HepG2 (cell line): Measurements from ENCODE around the gene TMEM198. TPM values are rescaled to one million over a fixed set of nuclear protein-coding genes. Genes with fewer than 3 reads are reported as not detected.
A peak's percentile ranks its signal among the peaks of the same experiment; 100 is the strongest.

Experiments used
- ATAC-seq: fragments of 200-7000 bp; cut with Tn5 transposase; 3 replicates; pipeline ENCODE4 v1.9.1; 2020; ENCODE audit warnings: mild to moderate bottlenecking, moderate library complexity
- BruUV-seq: library from RNA; stranded (reverse); fragments of 400-500 nt; replicated peaks from 2 replicates; lab custom pipeline; 2021; lab: Mats Ljungman, UMichigan
- CTCF ChIA-PET: fragments of 300-600 bp; formaldehyde crosslinking; extraction: SDS; loops from one replicate; lab custom pipeline; 2021; ENCODE audit warnings: low total read pairs, inconsistent platforms, low intra/inter-chr PET ratio; lab: Yijun Ruan, JAX
- POLR2A ChIA-PET: fragments of 350-600 bp; sonication (Branson Sonifier 250); formaldehyde crosslinking; loops from one replicate; lab custom pipeline; 2020; ENCODE audit warnings: antibody characterized with exemption, inconsistent platforms; lab: Yijun Ruan, JAX
- DNase-seq: peaks from one replicate; pipeline ENCODE4 v3.0.0-alpha.2; 2015; ENCODE audit warnings: low spot score
- FAIRE-seq: peaks from 3 replicates; lab custom pipeline; 2011; peaks lifted over from hg19 to GRCh38; lab: Jason Lieb, UNC
- H2AFZ ChIP-seq: one replicate; pipeline ENCODE4 v1.6.1; 2011; ENCODE audit warnings: low read length, inconsistent platforms
- H3K27ac ChIP-seq: fragments of 300-600 bp; 3 replicates; pipeline ENCODE4 v1.8.0; 2011; ENCODE audit warnings: mixed run types, mild to moderate bottlenecking, mixed read lengths, low read length, inconsistent platforms; ENCODE audit not compliant: insufficient read depth; ENCODE audit errors: extremely low read length
- H3K27me3 ChIP-seq, 2 experiments: fragments of 200-600 bp in 1 of 2; 2 replicates in 1 of 2; 3 replicates in 1 of 2; pipeline versions ENCODE4 v1.6.0 to v1.8.0; 2011; ENCODE audit warnings: low read length in 2 of 2, mild to moderate bottlenecking in 2 of 2, moderate library complexity in 2 of 2, inconsistent platforms in 1 of 2; ENCODE audit not compliant: insufficient read depth in 2 of 2, control insufficient read depth in 1 of 2
- H3K36me3 ChIP-seq, 2 experiments: fragments of 200-600 bp in 1 of 2; replicated peaks in 1 of 2; 2 replicates in 1 of 2; 3 replicates in 1 of 2; pipeline versions ENCODE4 v1.5.1 to v1.8.0; 2011; ENCODE audit warnings: low read length in 2 of 2, inconsistent platforms in 1 of 2; ENCODE audit not compliant: insufficient read depth in 2 of 2, control insufficient read depth in 1 of 2
- H3K4me1 ChIP-seq: 2 replicates; pipeline ENCODE4 v1.5.1; 2012; ENCODE audit warnings: low read length, inconsistent platforms; ENCODE audit not compliant: insufficient read depth
- H3K4me2 ChIP-seq: 2 replicates; pipeline ENCODE4 v1.6.0; 2011; ENCODE audit warnings: low read depth, low read length, inconsistent platforms
- H3K4me3 ChIP-seq, 3 experiments: fragments of 200-600 bp in 1 of 3; sonication (generic), shearing (Covaris generic) in 1 of 3; replicated peaks in 1 of 3; 2 replicates each; pipeline ENCODE4 v1.5.1; 2011 to 2016; ENCODE audit warnings: low read length in 3 of 3, inconsistent platforms in 2 of 3, low read depth in 2 of 3, mild to moderate bottlenecking in 2 of 3, control low read depth in 1 of 3, mixed read lengths in 1 of 3; ENCODE audit not compliant: insufficient read depth in 1 of 3
- H3K79me2 ChIP-seq: one replicate; pipeline ENCODE4 v1.6.1; 2011; ENCODE audit warnings: low read length, inconsistent platforms; ENCODE audit not compliant: insufficient read depth
- H3K9ac ChIP-seq: 2 replicates; pipeline ENCODE4 v1.6.0; 2011; ENCODE audit warnings: mild to moderate bottlenecking, low read depth, low read length, inconsistent platforms; ENCODE audit not compliant: insufficient read depth
- H3K9me3 ChIP-seq: 2 replicates; pipeline ENCODE4 v1.5.1; 2012; ENCODE audit warnings: mild to moderate bottlenecking, low read length
- H4K20me1 ChIP-seq: 2 replicates; pipeline ENCODE4 v1.6.0; 2011; ENCODE audit warnings: inconsistent platforms, mild to moderate bottlenecking, low read length, moderate library complexity; ENCODE audit not compliant: insufficient read depth
- DPF2 ChIP-seq: sonication (generic); formaldehyde crosslinking; IDR thresholded peaks from 2 replicates; pipeline ENCODE4 v1.4.0; 2020; ENCODE audit warnings: mild to moderate bottlenecking, low read depth, missing genetic modification reagents, borderline replicate concordance
- EEA1 ChIP-seq: sonication (generic); formaldehyde crosslinking; IDR thresholded peaks from 2 replicates; pipeline ENCODE4 v1.5.1; 2020; ENCODE audit warnings: mild to moderate bottlenecking, missing genetic modification reagents, borderline replicate concordance
- EZH2 ChIP-seq: conservative IDR thresholded peaks from 2 replicates; pipeline ENCODE4 v1.6.1; 2012; ENCODE audit warnings: mild to moderate bottlenecking, low read depth, low read length, moderate library complexity
- HNRNPLL ChIP-seq: fragments of 200-400 bp; formaldehyde crosslinking; IDR thresholded peaks from 2 replicates; pipeline ENCODE4 v1.6.1; 2017; ENCODE audit warnings: mild to moderate bottlenecking, low read depth, low read length; ENCODE audit not compliant: poor library complexity, severe bottlenecking
- KDM2A ChIP-seq: sonication (generic); formaldehyde crosslinking; IDR thresholded peaks from 2 replicates; pipeline ENCODE4 v1.4.0; 2020; ENCODE audit warnings: low read depth, missing genetic modification reagents, borderline replicate concordance
- ZNF740 ChIP-seq: sonication (generic); formaldehyde crosslinking; IDR thresholded peaks from 2 replicates; pipeline ENCODE4 v1.4.0; 2020; ENCODE audit warnings: missing genetic modification reagents
- WGBS: methylation state at CpG from one replicate; pipeline ENCODE4 v1.1.6; 2017; ENCODE audit warnings: low lambda C conversion rate; 5-methylcytosine and 5-hydroxymethylcytosine counted together
- in situ Hi-C: cut with HindIII; loops from 2 replicates; pipeline ENCODE4 v1.10.0; 2017; ENCODE audit warnings: low pct_unique_long_range_greater_than_20kb; ENCODE audit not compliant: extremely low pct_ligation_motif_present
- intact Hi-C: fragments of 100-400 bp; cut with micrococcal nuclease; formaldehyde crosslinking; loops from one replicate; pipeline ENCODE4 v1.10.0; 2022; ENCODE audit not compliant: unreplicated experiment
- polyA plus RNA-seq, 8 experiments: library from polyadenylated mRNA; depleted of rRNA in 3 of 8; stranded (reverse) in 7 of 8; unstranded in 1 of 8; fragments of >200 nt; fragmentation: Illumina TruSeq in 4 of 8; extraction: Trizol in 4 of 8; gene quantifications; 2 replicates each; pipeline versions ENCODE4 v1.2.1 to v1.2.3, GENCODE V29; 2011 to 2016; ENCODE audit warnings: low read depth in 4 of 8, missing spikeins in 1 of 8, mixed read lengths in 1 of 8; ENCODE audit not compliant: insufficient read depth in 1 of 8
- total RNA-seq, 5 experiments: library from RNA; depleted of rRNA; stranded (reverse); fragments of >200 nt; fragmentation: Illumina TruSeq; extraction: Trizol; gene quantifications; 2 replicates each; pipeline ENCODE4 v1.2.3, GENCODE V29; 2016; ENCODE audit warnings: low read depth in 1 of 5
- TF ChIP-seq, protein P1 (sequence below): sonication (generic); formaldehyde crosslinking; IDR thresholded peaks from 2 replicates; pipeline ENCODE4 v1.9.0; 2021; ENCODE audit warnings: mild to moderate bottlenecking, missing genetic modification reagents

TMEM198 gene
- total and polyA plus RNA-seq, 2 of the 13 experiments (the other 11 are each of a cell fraction or from before 2014, with no cell fraction given), result 17.3 to 23.5 TPM

DNA sequence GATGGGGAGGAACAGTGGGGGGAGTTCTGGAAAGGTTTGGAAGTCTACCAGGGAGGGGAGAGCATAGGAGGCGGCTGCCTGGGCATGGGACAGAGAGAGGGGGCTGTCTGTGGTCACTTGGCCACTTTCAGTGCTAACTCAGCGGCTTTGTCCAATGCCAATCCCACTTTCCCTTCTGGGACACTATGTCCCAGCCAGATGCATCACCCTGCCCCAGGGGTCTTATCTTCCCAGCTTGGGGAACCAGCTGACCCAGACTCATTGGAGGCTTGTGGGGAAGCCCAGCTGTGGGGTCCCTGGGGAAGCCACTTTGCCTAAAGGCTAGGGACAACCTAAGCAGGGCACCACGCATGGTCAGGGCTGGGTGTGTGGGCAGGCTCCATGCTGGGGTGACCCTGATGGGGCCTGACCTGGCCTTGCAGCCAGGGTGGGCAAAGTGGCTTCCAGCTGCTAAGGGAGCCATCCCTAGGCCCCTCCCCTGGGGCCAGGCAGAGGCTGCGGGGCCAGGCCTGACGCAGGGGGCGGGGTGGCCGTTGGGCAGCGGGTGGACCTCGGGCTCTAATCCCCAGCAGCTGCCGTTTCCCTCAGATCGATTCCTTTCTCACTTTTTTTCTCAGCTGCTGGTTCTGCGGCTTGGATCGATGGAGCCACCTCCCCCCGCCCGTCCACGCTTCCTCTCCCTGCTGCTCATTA is 31.2 kb upstream of the TMEM198 start (continued):
- TF ChIP-seq, protein P1, sequence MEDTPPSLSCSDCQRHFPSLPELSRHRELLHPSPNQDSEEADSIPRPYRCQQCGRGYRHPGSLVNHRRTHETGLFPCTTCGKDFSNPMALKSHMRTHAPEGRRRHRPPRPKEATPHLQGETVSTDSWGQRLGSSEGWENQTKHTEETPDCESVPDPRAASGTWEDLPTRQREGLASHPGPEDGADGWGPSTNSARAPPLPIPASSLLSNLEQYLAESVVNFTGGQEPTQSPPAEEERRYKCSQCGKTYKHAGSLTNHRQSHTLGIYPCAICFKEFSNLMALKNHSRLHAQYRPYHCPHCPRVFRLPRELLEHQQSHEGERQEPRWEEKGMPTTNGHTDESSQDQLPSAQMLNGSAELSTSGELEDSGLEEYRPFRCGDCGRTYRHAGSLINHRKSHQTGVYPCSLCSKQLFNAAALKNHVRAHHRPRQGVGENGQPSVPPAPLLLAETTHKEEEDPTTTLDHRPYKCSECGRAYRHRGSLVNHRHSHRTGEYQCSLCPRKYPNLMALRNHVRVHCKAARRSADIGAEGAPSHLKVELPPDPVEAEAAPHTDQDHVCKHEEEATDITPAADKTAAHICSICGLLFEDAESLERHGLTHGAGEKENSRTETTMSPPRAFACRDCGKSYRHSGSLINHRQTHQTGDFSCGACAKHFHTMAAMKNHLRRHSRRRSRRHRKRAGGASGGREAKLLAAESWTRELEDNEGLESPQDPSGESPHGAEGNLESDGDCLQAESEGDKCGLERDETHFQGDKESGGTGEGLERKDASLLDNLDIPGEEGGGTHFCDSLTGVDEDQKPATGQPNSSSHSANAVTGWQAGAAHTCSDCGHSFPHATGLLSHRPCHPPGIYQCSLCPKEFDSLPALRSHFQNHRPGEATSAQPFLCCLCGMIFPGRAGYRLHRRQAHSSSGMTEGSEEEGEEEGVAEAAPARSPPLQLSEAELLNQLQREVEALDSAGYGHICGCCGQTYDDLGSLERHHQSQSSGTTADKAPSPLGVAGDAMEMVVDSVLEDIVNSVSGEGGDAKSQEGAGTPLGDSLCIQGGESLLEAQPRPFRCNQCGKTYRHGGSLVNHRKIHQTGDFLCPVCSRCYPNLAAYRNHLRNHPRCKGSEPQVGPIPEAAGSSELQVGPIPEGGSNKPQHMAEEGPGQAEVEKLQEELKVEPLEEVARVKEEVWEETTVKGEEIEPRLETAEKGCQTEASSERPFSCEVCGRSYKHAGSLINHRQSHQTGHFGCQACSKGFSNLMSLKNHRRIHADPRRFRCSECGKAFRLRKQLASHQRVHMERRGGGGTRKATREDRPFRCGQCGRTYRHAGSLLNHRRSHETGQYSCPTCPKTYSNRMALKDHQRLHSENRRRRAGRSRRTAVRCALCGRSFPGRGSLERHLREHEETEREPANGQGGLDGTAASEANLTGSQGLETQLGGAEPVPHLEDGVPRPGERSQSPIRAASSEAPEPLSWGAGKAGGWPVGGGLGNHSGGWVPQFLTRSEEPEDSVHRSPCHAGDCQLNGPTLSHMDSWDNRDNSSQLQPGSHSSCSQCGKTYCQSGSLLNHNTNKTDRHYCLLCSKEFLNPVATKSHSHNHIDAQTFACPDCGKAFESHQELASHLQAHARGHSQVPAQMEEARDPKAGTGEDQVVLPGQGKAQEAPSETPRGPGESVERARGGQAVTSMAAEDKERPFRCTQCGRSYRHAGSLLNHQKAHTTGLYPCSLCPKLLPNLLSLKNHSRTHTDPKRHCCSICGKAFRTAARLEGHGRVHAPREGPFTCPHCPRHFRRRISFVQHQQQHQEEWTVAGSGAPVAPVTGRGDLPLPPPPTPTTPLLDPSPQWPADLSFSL (CRISPR knock-in tag), result no peak

GRCh38 chr2:219513787-219514186 is 30.0 kb upstream of the TMEM198 start:
- ATAC-seq, result no peak
- in situ Hi-C loops, result no loop called here
- intact Hi-C loops, result no loop called here
- Histone ChIP-seq H3K4me1 (peaks cover 43% of the 10 kb centered on the region), H3K79me2 (no peaks in the 10 kb centered on the region), H3K27ac (no peak overlapping the region), H3K4me2 (no peak overlapping the region), H3K9ac (no peak overlapping the region), H3K36me3 (no peaks in the 10 kb centered on the region), H4K20me1 (peaks cover 11% of the 10 kb centered on the region; the same call in 1 of the 2 replicates), H3K4me3 (peak overlapping the region in 1 of 3 experiments; percentile 14; a peak in 1 of 6 replicates), H3K9me3 (no peaks in the 10 kb centered on the region), H2AFZ (no peak overlapping the region), H3K27me3 (peaks cover 24 to 78% of the 10 kb centered on the region in 2 experiments)
- CTCF ChIA-PET, result no interaction called here
- POLR2A ChIA-PET, result interaction anchor here (7.7 kb wide), 1 partner anchor 15 kb away, joined by 94 read pairs; the partner anchor contains the start of gene GMPPA
- no TSS peak for BruUV-seq
- WGBS, result 26% methylated on average over 3 of the region's 4 CpGs
- no peak for TF ChIP-seq KDM2A (CRISPR knock-in tag)
- TF ChIP-seq DPF2 (CRISPR knock-in tag), result no peak
- TF ChIP-seq EZH2, result peak; percentile 48; the same call in 1 of the 2 replicates
- no peak for TF ChIP-seq ZNF740 (CRISPR knock-in tag)
- TF ChIP-seq EEA1 (CRISPR knock-in tag), result no peak
- TF ChIP-seq HNRNPLL, result peak; percentile 1
- FAIRE-seq, result no peak
- DNase-seq, result no peak
